ENCODE measurements around the gene SERINC1.

SERINC1 gene

GRCh38 chr6:122393351-122393896 lies 78.2 kb downstream of the SERINC1 start:
- DNase-seq (ENCODE audit: low spot score): no peak
